ENCODE measurements around the gene TMEM178B.

Gene TMEM178B

DNA sequence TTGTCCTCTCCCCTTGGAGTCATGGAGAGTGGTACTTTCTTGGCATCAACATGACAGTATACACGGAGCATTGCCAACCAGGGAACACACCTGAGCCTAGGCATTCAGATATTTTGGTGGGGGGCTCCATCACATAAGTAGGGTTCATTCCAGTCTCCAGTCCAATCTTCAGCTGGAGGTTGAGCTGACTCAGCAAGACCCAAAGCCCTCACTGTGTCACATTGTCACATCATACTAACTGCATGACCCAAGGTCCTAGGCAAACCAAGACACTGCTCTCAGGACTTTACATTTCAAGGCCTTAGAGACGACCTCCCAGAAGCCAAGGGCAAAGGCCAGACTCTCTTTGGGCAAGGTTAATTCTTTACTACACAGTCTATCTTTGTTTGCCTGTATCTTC lies 190.1 kb downstream of the TMEM178B start:
- DNase-seq (ENCODE audit: low read depth in 3 of 3), result no peak

DNA sequence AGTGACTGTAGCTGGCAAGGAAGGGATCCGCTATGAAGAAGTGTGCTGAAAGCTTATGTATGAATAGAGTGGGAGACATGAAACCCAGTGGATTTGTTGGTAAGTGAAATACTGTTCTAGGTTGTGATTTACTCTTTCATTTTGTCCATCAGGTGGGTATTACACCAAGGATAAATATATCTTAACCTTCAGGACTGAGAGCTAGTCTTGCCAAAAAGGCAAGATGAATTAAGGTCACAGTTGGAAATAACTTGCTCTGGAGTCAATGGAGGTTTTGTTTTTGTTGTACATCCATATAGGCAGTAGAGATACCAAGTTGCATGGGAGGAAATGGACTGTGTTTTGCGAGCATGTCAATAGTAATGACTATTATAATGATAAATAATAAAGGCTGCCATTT lies 190.6 kb downstream of the TMEM178B start:
- DNase-seq (ENCODE audit: low read depth in 3 of 3), result no peak

DNA sequence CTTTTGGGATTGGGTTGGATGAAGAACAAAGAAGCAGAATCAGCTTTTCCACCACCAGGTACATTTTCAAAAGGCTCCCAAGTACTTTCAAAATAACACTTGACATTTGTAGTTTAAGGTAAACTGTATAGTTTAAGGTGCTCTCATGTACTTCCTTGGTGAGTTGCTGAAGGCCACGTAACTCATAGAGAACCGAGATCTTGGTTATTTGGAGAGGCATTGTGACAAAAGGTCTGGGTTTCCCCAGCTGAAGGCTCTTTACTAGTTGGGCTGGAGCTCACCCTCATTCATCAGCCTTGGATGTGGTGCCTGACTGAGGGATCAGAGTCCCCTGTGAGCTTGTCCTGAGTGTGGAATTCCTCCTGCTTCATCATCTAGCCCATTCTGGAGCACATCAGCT lies 191.8 kb downstream of the TMEM178B start:
- DNase-seq (ENCODE audit: low read depth in 3 of 3), result no peak

DNA sequence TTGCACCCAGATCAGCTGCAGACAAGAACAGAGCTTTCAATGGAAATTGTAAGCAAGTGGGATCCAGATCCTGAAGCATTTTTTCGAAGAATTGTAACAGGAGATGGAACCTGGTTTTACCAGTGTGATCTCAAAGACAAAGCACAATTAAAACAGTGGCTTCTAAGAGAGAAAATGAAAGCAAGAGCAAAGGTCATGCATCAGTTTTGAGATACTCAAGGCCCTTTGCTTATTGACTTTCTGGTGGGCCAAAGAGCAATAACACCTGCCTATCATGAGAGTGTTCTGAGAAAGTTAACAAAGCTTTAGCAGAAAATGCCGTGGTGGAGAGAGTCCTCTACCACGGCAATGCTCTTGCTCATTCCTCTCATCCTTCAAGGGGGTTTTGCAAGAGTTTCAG lies 194.8 kb downstream of the TMEM178B start:
- no peak for DNase-seq (ENCODE audit: low read depth in 3 of 3)

DNA sequence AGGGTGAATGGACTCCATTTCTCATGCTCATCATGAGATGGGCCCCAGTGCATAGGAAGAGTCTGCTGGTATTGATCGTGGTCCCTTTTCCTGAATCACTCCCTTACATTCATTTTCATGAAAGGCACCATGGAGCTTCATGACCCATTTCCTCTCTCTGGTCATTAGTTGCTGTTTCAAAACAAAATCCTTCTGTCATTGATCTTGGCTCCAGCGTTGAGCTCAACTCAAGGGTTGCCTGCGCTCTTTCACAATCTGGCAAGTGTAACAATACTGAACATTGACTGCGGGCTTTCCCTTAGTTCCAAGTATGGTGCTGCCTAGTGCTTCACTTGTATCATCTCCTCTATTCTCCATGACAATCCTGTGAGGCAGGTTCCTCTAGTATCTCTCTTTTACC lies 197.6 kb downstream of the TMEM178B start:
- no peak for DNase-seq (ENCODE audit: low read depth in 3 of 3)

DNA sequence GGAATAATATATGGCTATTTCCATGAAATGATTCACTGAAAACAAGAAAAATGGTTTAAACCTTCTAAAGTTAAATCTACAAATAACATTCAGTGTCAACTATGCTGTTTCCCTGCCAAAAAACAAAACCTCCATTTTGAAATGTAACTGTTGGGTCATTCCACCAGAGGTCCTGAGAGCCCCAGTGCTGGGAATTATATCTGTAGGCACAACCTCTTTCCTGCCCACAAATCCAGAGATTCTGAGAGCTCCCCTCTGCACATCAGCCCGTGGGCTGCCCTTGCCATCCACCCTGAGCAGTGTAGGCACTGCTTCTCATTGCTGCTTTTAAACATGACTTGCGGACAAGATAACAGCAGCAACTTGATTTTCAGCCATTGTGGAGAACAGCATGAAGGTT lies 198.6 kb downstream of the TMEM178B start:
- DNase-seq (ENCODE audit: low read depth in 3 of 3), result no peak

DNA sequence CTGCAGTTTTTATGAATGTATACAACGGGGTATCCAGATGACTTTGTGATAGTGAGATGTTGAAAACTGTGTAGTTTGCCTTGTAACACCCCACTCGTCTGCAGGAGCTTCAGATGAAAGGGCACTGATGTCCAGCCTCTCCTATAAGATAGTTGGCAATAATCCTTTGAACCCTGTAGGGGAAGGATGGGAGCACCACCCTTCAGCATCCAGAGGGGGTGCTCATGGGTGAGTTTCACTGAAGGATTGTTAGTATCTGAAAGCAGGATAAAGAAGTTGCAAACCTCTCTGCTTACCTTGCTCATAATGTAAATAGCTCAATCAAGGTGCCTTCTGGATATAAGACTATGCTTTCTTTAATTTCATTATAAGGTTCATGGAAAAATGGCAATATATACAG lies 201.5 kb downstream of the TMEM178B start:
- DNase-seq (ENCODE audit: low read depth in 3 of 3), result no peak

DNA sequence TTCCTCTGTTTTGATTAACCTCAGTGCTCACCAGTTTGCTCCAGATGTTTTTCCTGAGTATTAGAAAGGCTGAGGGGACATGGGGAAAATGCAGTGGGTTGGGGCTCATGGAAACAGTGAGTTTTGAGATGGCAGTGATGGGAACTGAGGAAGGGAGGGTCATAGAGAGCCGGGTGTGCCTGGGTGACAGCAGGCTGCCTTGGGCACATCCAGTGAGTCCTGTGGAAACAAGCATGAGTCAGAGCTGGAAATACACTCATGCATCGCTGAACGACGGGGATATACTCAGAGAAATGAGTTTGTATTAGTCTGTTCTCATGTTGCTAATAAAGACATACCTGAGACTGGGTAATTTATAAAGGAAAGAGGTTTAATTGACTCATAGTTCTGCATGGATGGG lies 202.2 kb downstream of the TMEM178B start:
- DNase-seq (ENCODE audit: low read depth in 3 of 3), result no peak

DNA sequence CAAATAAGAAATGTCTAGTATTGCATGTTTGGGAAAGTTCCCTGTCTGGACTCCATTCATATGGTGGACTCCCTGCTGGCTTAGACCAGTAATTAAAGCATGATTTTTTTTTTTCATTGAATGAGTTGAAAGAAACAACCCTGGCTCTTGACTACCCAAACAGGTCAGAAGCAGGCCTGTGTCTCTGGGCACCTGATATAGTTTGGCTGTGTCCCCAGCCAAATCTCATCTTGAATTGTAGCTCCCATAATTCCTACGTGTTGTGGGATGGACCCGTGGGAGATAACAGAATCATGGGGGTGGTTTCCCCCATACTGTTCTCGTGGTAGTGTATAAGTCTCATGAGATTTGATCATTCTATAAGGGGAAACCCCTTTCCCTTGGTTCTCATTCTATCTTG lies 206.2 kb downstream of the TMEM178B start:
- no peak for DNase-seq (ENCODE audit: low read depth in 3 of 3)

DNA sequence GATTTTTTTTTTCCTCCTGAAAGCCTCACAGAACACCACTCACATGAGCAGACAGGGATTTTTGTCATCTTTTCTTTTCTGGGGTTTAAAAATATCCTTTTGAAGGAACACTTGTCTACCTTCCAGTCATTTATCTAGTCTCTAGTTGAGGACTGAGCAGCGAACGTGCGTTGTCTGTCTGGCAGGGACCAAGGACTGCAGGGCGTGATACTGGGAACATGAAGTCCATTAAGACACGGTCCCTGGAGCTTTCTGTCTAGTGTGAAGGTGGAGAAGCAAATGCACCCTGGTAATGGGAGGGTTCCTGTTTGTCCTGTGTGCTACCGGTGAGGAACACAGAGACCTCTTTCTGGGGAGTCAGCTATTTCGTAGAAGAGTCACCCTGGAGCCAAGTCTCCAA lies 207.4 kb downstream of the TMEM178B start:
- no peak for DNase-seq (ENCODE audit: low read depth in 3 of 3)

DNA sequence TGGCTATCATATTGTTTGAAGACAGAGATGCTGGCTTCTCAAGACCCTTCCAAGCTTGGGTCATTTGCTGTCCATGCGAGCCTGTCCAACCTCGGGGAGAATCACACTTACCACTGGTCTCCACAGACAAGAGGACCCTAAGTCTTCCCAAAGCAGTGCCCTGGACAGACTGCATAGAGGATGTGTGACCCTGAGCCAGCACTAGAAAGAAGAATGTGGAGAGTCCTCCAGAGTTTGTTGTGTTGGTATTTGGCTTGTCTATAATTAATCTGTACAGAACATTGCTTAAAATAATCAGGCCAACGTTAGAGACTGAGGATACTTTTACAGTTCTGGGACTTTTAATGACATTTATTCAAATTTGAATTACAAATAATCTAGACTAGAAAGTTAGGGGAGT lies 212.7 kb downstream of the TMEM178B start:
- DNase-seq (ENCODE audit: low read depth in 3 of 3), result no peak

DNA sequence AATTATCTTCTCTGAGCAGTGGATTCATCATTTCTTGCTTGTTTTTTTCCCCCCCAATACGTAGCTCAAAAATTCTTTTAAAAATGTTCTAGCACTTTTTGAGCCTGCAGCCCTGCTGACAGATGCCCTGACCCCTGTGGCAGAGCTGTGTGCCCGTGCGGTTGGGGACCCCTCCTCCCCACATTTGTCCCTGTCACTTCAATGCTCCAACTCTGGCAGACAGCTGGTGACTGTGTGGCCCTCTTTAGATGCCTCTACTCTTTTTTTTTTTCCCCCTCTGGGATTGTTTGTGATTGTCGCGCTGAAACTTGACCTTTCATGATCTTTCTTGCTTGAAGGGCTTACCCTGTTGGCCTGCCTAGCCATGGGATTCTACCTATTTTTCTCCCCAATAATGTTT lies 214.1 kb downstream of the TMEM178B start:
- no peak for DNase-seq (ENCODE audit: low read depth in 3 of 3)

DNA sequence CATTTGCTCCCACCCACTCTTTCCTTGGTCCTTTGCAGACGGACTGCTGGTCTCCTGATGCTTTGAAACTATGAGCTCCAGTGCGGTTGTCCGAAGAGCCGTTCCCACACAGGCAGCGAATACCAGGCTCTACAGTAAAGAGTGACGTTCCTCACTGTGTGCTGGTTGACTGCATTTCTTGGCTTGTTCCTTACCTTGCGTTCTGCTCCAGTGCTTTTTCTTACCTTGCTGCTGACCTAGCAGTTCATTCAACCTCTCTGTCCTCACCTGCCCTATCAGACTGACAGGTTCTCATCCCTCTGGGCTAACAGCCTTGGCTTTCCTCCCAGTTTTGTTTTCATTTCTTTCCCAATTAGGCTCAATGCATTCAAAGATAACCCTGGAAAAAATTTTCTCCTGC lies 214.8 kb downstream of the TMEM178B start:
- DNase-seq (ENCODE audit: low read depth in 3 of 3), result no peak

DNA sequence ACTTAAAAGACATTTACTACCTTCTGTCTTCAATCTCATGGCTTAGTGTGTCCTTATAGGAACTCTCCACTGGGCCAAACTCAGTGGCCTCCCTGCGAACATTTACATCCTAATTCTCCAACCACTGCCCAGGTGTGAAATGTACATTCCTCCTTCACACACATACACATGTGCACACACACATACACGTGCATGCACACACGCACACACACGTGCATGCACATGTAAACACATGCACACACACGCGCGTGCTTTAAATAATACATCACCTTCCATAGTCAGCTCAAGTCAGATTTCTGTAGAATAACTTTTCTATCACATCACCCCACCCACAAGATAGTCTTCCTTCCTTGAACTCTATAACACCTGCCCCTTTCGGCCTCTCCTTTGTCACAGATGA lies 216.5 kb downstream of the TMEM178B start:
- no peak for DNase-seq (ENCODE audit: low read depth in 3 of 3)

DNA sequence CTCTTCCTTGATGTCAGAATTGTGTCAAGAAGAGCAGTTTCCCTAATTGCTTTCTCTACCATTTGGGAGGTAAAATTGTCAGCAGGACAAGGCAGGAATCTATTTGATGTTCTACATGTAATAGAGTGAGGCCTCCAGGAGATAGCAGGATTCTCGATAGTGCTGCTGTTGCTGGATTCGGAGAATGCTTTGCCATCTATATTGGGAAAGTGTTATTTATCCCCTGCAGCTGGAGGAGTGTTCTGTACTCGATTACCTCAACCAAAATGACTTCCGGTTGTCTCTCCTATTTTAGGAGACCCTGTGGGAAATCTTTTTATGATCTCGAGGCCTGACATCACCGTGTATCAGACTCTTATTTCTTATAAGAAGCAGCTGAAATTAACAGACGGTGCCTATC lies 217.1 kb downstream of the TMEM178B start:
- no peak for DNase-seq (ENCODE audit: low read depth in 3 of 3)

DNA sequence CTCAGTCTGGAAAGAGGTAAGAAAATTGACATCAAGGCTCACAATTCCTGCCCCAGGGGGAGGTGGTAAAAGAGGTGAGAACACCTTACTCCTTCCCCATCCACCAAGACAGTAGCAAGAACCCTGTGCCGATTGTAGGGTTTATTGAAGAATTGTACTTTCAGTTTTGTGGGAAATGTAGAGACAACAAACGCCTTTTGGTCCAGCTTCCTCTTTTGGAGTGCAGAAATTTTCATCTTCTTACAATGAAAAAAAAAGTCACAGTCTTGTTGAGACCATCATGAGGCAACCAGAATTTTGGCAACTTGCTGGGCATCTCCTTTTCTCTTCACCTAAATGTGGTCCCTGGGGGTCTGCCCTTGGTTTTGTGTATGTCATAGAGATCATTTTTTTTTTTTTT lies 217.7 kb downstream of the TMEM178B start:
- no peak for DNase-seq (ENCODE audit: low read depth in 3 of 3)

DNA sequence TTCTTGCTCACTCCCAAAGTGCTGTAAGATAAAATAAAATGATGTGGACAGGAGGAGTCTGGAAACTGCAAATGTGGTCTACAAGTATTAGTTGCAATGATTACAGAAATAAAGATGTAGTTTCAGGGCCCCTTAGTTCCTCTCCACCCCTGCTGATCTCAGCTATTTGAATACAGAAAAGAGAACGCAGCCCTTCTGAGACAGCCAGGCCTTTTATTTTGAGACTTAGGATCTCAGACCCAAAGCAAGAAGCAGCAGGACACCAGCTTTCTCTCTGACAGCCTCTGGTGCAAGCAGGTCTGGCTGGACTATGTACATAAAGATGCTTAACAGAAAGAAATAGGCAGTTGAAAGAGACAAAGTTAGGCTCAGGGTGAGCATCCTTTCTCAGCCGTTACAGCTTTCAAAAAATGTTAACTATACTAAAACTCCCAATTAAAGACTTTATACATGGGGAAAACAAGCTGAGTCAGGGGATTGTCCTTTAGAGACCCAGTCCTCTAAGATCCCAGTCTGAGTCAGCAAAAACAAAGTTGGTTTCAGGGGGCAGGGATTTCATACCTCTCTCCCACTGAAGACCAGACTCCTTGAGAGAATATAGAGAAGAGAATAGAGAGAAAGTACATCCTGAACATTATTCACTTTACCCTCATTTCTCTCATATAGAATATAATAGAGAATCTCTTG lies 220.4 kb downstream of the TMEM178B start:
- no peak for DNase-seq (ENCODE audit: low read depth in 3 of 3)

DNA sequence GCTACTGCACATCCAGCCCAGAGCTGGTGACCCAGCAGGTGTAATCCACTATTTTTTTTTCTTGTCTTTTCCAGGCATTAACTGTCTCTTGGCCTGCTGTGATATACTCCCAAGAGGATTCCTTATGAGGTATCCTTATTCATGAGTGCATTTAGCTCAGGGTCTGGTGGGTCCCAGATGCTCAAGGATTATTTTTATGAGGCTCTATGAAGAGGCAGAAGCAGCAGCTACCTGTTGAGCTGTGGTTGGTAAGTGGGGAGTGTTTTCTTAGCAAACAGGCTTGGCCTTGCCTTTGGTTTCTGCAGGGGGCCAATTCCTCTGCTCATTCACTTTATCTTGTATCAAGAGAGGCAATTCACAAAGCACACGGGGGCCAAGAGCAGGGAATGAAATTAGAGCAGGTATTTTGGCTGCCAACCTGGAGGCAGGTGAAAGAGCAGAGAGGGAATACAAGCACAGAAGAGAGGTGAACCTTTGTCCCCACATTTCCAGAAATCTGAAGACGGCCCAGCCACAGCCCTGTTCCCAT lies 221.6 kb downstream of the TMEM178B start:
- no peak for DNase-seq (ENCODE audit: low read depth in 3 of 3)

DNA sequence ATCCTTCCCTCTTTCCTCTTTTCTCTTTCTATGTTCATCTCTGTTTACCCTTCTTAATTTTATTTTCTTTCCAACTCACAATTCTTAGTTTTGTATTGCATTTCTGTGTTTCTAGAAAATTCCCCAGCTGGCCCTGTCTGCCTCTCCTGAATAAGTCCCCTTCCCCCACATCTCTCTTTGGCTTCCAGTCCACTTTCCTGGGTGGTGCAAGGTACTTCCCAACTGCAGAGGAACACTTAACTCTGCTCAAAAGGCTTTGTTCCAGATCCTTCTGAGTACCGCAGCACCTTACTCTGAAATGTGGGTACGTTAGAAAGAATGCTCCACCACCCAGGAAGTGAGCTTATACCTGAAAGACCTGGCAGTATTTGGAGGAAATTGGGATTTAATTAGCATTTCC lies 227.0 kb downstream of the TMEM178B start:
- DNase-seq (ENCODE audit: low read depth in 3 of 3), result no peak

DNA sequence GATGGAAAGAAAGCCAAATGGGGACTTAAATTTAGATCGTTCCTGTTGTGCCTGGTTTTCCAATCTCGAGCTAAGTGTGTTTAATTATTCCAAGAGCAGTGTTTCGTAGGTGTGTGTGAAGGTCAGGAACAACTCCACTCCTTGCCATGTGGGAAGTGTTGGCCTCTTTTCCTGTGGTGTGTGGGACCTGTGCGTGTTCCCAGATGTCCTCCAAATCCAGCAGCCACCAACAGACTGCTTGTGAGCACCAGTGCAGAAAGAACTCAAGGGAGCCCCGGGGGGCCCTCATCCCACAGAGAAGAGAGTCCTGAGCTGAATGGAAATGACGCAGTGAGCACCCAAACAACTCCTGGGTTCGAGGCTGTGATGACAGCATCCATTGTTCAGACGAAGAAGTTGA lies 227.7 kb downstream of the TMEM178B start:
- DNase-seq (ENCODE audit: low read depth in 3 of 3), result no peak

DNA sequence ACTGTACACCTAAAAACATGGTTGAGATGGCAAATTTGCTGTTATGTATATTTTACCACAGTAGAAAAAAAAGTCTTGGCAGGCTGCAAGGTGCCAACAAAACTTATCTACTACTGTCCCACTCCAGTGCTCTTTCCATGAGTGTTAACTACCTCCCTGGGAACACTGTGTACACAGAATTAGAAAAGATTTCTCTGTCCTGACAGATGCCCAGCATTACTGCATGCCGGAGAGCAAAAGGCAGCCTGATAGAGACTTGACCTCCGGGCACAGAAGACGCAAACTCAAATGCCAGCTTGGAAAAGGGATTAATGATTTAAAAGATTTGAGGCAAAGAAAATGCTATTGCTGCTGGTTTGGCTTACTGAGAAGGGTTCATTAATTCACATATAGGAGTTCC lies 228.8 kb downstream of the TMEM178B start:
- DNase-seq (ENCODE audit: low read depth in 3 of 3), result no peak

DNA sequence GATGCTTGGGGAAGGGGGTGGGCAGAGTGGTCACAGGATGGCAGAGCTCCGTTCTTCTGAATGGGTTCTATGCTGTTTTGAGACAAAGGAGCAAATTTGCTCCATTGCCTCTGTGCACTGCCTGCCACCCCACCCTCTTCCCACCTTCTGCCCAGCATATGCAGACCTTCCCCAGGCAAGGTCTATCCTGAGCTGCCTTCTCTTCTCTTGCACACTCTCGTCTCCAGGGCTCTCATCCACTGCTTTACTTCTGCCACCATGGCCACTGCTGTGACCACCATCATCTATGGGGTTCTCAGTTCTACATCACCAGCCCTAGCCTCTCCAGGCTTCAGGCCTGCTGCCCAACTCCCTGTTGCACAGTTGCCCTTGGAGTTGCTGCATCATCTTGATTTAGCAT lies 230.4 kb downstream of the TMEM178B start:
- DNase-seq (ENCODE audit: low read depth in 3 of 3), result no peak

DNA sequence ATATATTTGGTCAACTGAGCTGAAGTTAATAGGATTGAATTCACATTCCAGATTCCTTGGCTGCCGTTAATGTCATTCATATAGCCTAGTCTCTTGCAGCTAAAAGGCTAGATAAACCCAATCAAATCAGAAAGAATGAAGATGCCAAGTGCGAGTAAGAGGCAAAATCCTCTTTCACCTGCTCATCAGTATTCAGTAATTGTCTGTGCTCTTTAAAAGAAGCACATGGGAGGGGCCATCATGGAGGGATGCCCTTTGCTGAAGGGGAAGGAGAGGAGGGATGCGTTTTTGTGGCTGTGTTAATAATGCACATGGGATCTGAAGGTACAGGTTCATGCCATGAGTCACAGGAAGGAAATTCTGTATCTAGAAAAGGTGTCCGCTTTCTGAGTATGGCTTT lies 232.2 kb downstream of the TMEM178B start:
- no peak for DNase-seq (ENCODE audit: low read depth in 3 of 3)

DNA sequence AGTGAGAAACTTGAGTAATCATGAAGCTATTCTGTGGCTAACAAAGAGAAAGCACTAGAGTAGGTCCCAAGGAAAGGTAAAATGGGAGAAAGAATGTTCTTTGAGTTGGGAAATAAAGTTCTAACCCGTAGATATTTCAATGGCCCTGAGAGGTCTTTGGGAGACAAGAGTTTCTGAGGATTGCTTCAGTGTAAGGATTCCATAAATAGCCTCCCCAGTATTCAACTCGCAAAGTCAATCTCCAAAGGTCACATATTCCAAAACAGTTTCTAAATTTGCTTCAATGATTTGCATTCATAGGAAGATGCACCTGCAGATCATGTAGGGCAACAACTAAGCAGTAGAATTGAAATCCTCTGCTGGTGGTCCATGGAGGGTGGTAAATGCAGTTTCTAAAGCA lies 238.5 kb downstream of the TMEM178B start:
- DNase-seq (ENCODE audit: low read depth in 3 of 3), result no peak

All from stimulated activated CD4-positive, alpha-beta T cell treated with anti-CD3 and anti-CD28 coated beads, TNF-alpha, amount 100 ng/mL, for 48 hours (primary cell).